Measurements from ENCODE around the gene PLEKHG3. TPM values are rescaled to one million over a fixed set of nuclear protein-coding genes. Genes with fewer than 3 reads are reported as not detected.

The PLEKHG3 gene
- total and polyA plus RNA-seq, 2 of the 13 experiments (the other 11 are each of a cell fraction or from before 2014, with no cell fraction given) = 7.1 to 9.8 TPM

GRCh38 chr14:64704143-64704742, at the start of gene PLEKHG3 (continued):
- TF ChIP-seq ZNF569 (CRISPR knock-in tag; IDR thresholded peaks at IDR 0.05; ENCODE audit: borderline replicate concordance) (no peak), ZNF383 (CRISPR knock-in tag; IDR thresholded peaks at IDR 0.05; ENCODE audit: borderline replicate concordance) (no peak), ZKSCAN1 (IDR thresholded peaks at IDR 0.05; ENCODE audit: low read length) (no peak), HNF1A (IDR thresholded peaks at IDR 0.05; ENCODE audit: low read depth) (peak; percentile 66; the same call in 1 of the 2 replicates), HNF1A (CRISPR knock-in tag; IDR thresholded peaks at IDR 0.05; ENCODE audit: borderline replicate concordance) (peak; percentile 85; the same call in 1 of the 2 replicates), RFX3 (CRISPR knock-in tag; IDR thresholded peaks at IDR 0.05) (no peak), GATA4 (IDR thresholded peaks at IDR 0.05; ENCODE audit: borderline replicate concordance, low read depth) (no peak), CBX1 (IDR thresholded peaks at IDR 0.05; ENCODE audit: low read depth) (no peak), ISL2 (CRISPR knock-in tag; IDR thresholded peaks at IDR 0.05) (peak; percentile 52; the same call in 1 of the 2 replicates), NR2C2 (CRISPR knock-in tag; IDR thresholded peaks at IDR 0.05; ENCODE audit: borderline replicate concordance) (peak; percentile 46; the same call in 1 of the 2 replicates), ATF2 (CRISPR knock-in tag; IDR thresholded peaks at IDR 0.05) (0 out of 2 replicates have a peak, but pooled peaks have one; percentile 21), SIX1 (CRISPR knock-in tag; IDR thresholded peaks at IDR 0.05; ENCODE audit: borderline replicate concordance) (no peak), STAG1 (CRISPR knock-in tag; IDR thresholded peaks at IDR 0.05) (no peak), ZNF251 (CRISPR knock-in tag; IDR thresholded peaks at IDR 0.05) (0 out of 2 replicates have a peak, but pooled peaks have one; percentile 55), ZNF235 (CRISPR knock-in tag; IDR thresholded peaks at IDR 0.05; ENCODE audit: borderline replicate concordance) (no peak), ZNF800 (CRISPR knock-in tag; IDR thresholded peaks at IDR 0.05) (peak; percentile 45), NCOR1 (IDR thresholded peaks at IDR 0.05; ENCODE audit: borderline replicate concordance, low read length) (no peak), HDAC2 (CRISPR knock-in tag; IDR thresholded peaks at IDR 0.05) (peak; percentile 51), ZNF724P (CRISPR knock-in tag; IDR thresholded peaks at IDR 0.05; ENCODE audit: borderline replicate concordance) (0 out of 2 replicates have a peak, but pooled peaks have one; percentile 35), ATAD3A (CRISPR knock-in tag; IDR thresholded peaks at IDR 0.05) (0 out of 2 replicates have a peak, but pooled peaks have one; percentile 11), ZNF232 (CRISPR knock-in tag; IDR thresholded peaks at IDR 0.05; ENCODE audit: borderline replicate concordance) (peak; percentile 63; the same call in 1 of the 2 replicates), NRL (CRISPR knock-in tag; IDR thresholded peaks at IDR 0.05; ENCODE audit: borderline replicate concordance) (peak; percentile 78), ZC3H13 (CRISPR knock-in tag; IDR thresholded peaks at IDR 0.05) (0 out of 2 replicates have a peak, but pooled peaks have one; percentile 31)
